ENCODE measurements around the gene TMEM38A. TPM values are rescaled to one million over a fixed set of nuclear protein-coding genes. Genes with fewer than 3 reads are reported as not detected.

TMEM38A gene
- total and polyA plus RNA-seq, 4 donors: 3.1 to 6.2 (median 3.9) TPM

DNA sequence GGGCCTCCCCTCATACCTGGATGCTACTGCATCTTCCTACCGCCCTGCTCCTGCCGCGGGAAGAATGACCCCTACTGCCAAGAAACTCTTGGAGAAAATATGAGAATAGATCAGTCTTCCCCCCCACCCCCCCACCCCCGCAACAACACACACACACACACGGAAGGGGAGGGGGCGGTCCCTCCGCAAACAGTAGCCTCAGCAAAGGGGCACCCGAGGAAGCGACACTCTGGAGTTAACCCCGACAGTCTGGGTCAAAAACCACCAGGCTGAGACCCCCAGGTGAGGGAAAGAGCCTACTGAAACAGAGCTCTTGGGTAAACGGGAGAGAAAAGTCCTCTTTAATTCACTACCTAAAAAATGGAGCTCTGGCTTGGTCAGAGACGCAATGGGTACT lies 34.1 kb upstream of the TMEM38A start:
- Histone ChIP-seq H3K9ac (ENCODE audit: low read depth in 1 of 2, low read length in 2 of 2) (peak overlapping the region; percentile 75 to 87), H3K4me3 (ENCODE audit: low read depth in 1 of 3, low read length in 3 of 3) (peak overlapping the region; percentile 91 to 99 (median 97)), H3K9me3 (ENCODE audit: control insufficient read depth in 4 of 4, low read length in 3 of 4) (no peaks in the 10 kb centered on the region), H3K36me3 (ENCODE audit: control insufficient read depth in 4 of 4, insufficient read depth in 3 of 4, low read depth in 1 of 4, low read length in 3 of 4) (peaks cover 0 to 8% (median 4%) of the 10 kb centered on the region in 4 donors), H3K27ac (ENCODE audit: low read depth in 1 of 2, low read length in 2 of 2) (peak overlapping the region in 1 of 2 donors; percentile 70), H3K4me1 (ENCODE audit: control insufficient read depth in 4 of 4, insufficient read depth in 4 of 4, low read length in 3 of 4) (peaks cover 4 to 40% (median 33%) of the 10 kb centered on the region in 4 donors), H3K27me3 (ENCODE audit: control insufficient read depth in 4 of 4, insufficient read depth in 4 of 4, low read length in 3 of 4) (no peaks in the 10 kb centered on the region)
- 4% methylated on average over 12 of the region's 12 CpGs for WGBS
- no peak for DNase-seq (ENCODE audit: low spot score)
- TF ChIP-seq GABPA (IDR thresholded peaks at IDR 0.05 in 1 of 2, conservative IDR thresholded peaks at IDR 0.05 in 1 of 2) (no peak), FOXA1 (IDR thresholded peaks at IDR 0.05) (no peak), SP1 (IDR thresholded peaks at IDR 0.05) (no peak), FOXA2 (IDR thresholded peaks at IDR 0.05) (no peak), ZBTB33 (IDR thresholded peaks at IDR 0.05) (no peak), HNF4A (conservative IDR thresholded peaks at IDR 0.05) (no peak), RAD21 (IDR thresholded peaks at IDR 0.05) (no peak), YY1 (IDR thresholded peaks at IDR 0.05) (no peak), NR2F2 (IDR thresholded peaks at IDR 0.05) (no peak), EGR1 (IDR thresholded peaks at IDR 0.05; ENCODE audit: low read depth in 2 of 2) (no peak), JUND (IDR thresholded peaks at IDR 0.05) (no peak), REST (IDR thresholded peaks at IDR 0.05) (no peak), RXRA (IDR thresholded peaks at IDR 0.05) (no peak), HNF4G (IDR thresholded peaks at IDR 0.05) (no peak), TAF1 (conservative IDR thresholded peaks at IDR 0.05) (no peak)
- TF ChIP-seq, protein P1, sequence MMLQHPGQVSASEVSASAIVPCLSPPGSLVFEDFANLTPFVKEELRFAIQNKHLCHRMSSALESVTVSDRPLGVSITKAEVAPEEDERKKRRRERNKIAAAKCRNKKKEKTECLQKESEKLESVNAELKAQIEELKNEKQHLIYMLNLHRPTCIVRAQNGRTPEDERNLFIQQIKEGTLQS (IDR thresholded peaks at IDR 0.05): no peak
- TF ChIP-seq, protein P2, sequence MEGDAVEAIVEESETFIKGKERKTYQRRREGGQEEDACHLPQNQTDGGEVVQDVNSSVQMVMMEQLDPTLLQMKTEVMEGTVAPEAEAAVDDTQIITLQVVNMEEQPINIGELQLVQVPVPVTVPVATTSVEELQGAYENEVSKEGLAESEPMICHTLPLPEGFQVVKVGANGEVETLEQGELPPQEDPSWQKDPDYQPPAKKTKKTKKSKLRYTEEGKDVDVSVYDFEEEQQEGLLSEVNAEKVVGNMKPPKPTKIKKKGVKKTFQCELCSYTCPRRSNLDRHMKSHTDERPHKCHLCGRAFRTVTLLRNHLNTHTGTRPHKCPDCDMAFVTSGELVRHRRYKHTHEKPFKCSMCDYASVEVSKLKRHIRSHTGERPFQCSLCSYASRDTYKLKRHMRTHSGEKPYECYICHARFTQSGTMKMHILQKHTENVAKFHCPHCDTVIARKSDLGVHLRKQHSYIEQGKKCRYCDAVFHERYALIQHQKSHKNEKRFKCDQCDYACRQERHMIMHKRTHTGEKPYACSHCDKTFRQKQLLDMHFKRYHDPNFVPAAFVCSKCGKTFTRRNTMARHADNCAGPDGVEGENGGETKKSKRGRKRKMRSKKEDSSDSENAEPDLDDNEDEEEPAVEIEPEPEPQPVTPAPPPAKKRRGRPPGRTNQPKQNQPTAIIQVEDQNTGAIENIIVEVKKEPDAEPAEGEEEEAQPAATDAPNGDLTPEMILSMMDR (IDR thresholded peaks at IDR 0.05; ENCODE audit: low read depth, low read length, missing input control): no peak
- TF ChIP-seq, protein P3, sequence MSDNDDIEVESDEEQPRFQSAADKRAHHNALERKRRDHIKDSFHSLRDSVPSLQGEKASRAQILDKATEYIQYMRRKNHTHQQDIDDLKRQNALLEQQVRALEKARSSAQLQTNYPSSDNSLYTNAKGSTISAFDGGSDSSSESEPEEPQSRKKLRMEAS (IDR thresholded peaks at IDR 0.05): no peak

Measured in liver (tissue), 9 donors.